HTR-8/SVneo (cell line): Measurements from ENCODE around the gene MISP.

Source experiments
- DNase-seq: peaks from one replicate; pipeline ENCODE4 v3.0.0; 2011; ENCODE audit warnings: low spot score, mixed read lengths; ENCODE audit not compliant: insufficient read length
- FAIRE-seq: peaks from 2 replicates; lab custom pipeline; 2011; peaks lifted over from hg19 to GRCh38; lab: Jason Lieb, UNC

MISP gene

DNA sequence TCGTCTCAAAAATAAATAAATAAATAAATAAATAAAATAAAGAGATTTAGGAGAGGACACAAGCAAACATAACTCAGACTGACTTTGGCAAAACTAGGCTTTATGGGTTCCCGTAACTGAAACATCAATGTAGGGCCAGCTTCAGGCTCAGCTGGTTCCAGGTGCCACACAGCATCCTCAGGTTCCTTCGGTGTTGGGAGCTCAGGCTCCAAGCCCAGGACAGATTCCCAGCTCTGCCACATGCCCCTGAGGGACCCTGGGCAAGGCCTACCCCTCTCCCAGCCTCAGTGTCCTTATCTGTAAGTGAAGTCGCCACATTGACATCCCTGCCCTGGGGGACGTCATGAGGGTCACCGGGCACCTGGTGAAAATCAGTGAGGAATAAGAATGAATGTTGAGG, 18.7 kb downstream of the MISP start:
- FAIRE-seq, result no peak
- DNase-seq, result no peak

DNA sequence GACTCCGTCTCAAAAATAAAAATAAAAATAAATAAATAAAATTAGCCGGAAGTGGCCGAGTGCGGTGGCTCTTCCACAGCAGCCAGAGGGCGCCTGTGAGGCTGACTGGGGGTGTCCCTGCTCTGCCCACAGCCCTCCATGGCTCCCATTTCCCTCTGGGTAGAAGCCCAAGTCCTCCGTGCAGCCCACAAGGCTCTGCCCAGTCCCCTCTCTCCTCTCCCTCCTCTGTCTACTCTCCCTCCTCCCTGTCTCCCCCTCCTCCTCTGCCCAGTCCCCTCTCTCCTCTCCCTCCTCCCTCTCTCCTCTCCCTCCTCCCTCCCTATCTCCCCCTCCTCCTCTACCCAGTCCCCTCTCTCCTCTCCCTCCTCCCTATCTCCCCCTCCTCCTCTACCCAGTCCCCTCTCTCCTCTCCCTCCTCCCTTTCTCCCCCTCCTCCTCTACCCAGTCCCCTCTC, 20.4 kb downstream of the MISP start:
- DNase-seq, result no peak
- no peak for FAIRE-seq

DNA sequence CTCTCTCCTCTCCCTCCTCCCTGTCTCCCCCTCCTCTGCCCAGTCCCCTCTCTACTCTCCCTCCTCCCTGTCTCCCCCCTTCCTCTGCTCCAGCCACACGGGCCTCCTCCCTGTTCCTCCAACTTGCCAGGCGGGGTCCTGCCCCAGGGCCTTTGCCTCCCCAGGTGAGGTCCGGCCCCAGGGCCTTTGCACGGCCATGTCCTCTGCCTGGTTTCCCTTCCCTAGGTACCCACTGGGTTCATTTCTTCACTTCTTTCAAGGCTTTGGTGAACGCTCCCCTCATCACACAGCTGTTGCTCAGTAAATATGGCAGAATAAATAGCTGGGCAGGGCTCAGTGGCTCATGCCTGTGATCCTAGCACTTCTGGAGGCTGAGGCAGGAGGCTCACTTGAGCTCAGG, 21.2 kb downstream of the MISP start:
- no peak for DNase-seq
- no peak for FAIRE-seq

DNA sequence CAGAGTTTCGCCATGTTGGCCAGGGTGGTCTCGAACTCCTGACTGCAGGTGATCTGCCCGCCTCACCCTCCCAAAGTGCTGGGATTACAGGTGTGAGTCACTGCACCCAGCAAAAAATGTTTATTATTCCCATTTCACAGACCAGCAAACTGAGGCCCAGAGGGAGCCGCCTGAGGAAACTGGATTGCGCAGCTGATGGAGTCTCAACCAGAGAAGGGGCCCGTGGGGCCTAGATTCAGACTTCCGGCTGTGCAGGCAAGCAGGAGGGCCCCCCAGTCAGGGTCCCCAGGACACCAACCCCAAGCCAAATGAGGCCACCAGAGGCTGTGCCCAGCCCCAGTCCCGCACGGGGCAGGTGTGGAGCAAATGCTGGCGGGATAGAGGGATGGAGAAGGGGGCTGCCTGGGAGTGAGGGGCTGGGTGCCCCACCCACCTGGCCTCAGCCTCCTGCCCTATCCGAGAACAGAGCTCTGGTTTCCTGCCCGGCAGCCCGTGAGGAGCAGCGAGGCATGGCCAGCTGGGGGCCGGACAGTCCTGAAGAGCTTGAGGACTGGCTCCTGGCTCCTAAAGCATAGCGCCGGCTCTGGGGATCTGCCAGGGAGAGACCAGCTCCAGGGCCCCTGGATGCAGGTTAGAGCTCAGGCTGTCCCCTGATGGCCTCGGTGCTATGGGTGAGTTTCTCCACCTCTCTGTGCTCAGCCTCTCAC, 22.0 kb downstream of the MISP start:
- DNase-seq (no peak), FAIRE-seq (no peak)

DNA sequence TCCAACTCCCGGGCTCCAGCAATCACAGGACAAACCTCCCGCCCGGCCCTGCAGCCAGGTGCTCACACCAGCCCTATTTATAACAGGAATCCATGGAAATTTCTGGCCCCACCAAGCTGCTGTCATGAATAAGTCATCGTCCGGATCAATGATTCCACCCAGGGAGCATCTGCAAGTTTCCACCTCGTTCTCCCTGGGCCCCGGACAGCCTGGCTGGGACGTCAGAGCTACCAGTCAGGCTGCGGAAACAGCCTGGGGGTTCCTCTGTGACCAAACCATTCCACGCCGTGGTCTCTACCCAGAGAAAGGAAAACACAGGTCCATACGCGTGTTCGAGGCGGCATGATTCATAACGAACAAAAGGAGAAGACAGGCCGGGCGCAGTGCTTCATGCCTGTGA, 25.6 kb downstream of the MISP start:
- DNase-seq, result no peak
- FAIRE-seq, result no peak

DNA sequence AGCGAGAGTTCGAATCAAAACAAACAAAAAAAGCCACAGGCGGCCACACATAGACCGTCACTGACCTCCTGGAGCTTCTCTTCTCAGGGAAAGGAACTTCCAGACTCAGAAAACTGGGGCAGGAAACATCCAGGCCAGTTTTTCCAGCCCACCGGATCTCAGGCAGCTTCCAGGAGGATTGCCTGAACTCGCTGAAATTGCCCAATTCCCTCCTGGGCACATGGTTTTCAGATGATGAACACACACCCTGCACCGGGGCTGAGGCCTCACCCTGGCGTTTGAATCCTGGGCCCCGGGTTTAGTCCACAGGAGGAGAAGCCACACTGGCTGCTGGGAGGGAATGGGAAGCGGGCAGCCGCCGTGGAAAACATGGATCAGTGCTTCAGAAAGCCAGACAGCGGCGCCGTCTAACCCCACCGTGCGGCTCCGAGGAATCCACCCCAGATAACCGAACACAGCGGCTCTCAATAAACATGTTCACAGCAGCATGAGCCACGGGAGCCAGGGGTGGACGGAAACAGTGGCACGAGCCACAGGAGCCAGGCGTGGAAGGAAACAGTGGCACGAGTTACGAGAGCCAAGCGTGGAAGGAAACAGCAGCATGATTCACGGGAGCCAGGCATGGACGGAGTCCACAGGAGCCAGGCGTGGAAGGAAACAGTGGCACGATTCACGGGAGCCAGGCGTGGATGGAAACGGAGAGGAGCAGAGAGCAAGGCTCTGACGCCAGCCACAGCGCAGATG, 28.2 kb downstream of the MISP start:
- no peak for FAIRE-seq
- DNase-seq, result peak; percentile 76

DNA sequence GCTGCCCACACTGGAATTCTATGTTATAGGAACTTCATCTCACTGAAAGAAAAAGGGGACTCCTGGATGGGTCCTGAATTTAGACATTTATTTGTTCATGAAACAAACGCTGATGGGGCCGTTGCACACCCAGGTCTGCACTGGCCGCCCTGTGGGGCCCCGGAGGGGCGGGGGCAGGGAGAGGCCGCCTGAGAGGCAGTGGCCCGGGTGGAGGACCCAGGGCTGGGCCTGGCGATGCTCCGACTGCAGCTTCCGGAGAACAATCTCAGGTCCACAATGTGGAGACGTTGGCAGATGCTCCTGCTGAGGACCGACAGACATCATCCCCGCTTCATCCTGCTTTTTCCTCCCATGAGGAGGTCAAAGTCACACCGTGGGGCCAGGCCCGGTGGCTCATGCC, 30.0 kb downstream of the MISP start:
- FAIRE-seq (no peak), DNase-seq (no peak)

DNA sequence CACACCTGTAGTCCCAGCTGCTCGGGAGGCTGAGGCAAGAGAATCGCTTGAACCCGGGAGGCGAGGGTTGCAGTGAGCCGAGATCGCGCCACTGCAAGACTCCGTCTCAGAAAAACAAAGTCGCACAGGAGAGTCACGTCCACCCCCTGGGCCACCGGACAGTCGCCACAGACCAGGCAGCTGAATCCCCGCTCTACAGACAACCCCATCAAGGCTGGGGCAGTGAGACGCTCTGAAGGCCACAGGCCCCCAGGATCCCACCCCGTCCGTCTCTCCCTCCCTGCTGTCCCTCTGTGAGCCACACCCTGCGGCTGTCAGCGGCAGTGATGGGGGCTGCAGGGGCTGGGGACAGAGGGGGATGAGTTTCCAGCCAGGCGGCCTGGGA, 30.9 kb downstream of the MISP start:
- DNase-seq (no peak), FAIRE-seq (no peak)

DNA sequence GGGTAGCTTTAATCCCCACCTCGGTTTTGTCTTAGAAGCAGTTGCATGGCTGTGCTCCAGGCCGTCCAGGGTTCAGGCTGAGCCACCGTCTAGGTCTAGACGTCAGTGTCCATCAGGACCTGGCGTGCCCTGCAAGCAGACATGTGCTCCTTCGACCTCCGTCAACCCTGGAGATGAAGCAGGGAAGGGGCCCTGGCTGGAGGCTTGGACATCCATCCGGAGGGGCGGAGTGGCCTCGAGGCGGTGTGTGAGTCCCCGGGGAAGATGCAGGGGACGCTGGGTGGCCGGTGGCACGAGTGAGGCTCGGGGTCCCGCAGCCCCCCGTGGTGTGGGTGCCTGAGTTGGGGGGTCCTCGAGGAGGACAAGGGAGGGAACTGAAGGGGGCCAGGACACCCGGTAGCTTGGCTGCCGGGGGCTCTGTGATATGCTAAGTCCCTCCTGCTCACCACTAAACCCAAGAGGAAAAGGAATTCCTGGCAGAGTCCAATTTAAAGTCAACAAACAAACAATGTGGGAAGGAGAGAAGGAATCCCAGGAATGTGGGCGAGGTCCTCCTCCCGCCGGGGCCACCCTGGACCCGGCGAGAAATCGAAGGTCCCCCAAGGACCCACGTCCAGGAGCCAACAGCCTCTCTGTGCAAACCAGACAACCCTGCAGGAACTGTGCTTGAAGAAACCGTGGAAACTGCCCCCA, 31.4 kb downstream of the MISP start:
- DNase-seq (peak; percentile 75), FAIRE-seq (peak; percentile 33)

DNA sequence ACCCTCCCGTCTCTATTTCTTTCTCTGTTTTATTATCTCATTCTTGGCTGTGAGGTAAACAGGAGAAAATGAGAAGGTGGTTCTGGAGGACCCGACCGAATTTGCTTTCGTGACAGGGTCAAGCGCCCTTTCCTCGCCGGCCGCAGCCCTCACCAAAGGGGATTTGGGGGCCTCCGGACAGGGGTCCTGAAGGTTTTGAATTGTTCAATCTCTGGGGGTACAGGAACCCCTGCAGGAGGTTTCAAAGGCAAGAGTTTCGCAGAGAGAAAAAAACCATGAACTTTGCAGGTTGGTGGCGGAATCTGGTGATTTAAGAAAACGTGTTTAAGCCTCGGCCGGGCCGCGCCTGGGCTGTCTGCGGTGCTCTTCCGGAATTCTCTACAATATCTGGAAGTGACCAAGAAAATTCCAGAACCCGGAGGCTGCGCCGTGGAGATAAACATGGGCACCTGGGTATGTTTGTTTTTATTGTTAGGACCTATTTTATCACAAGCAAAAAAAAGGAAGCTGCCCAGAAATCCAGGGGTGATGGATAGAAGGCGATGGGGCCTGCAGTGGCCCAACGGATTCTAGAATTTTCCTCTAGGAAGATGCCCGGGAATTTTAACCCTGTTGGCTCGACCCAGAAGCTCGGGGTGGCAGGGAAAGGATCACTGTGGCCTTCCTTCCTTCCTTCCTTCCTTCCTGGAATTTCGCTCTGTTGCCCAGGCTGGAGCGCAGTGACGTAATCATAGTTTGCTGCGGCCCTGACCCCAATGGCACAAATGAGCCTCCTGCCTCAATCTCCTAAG, 32.2 kb downstream of the MISP start:
- DNase-seq (no peak), FAIRE-seq (no peak)

DNA sequence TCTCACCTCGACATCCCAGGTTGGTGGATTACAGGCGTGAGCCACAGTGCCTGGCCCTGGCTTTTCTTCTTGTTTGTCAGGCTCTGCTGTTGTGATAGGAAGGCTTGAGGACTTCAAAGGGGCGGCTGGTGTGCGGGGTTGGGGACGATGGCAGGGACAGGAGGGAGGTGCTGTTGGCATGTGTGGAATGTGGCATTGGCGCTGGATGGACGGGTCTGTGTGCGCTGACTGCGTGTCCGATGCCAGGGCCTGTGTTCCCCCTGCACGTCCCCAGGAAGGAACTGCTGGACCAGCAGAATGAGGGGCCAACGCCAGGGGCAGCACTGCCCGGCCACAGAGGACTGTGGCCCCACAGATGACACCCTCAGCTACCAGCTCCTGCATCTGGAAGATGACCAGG, 33.6 kb downstream of the MISP start:
- no peak for FAIRE-seq
- no peak for DNase-seq

DNA sequence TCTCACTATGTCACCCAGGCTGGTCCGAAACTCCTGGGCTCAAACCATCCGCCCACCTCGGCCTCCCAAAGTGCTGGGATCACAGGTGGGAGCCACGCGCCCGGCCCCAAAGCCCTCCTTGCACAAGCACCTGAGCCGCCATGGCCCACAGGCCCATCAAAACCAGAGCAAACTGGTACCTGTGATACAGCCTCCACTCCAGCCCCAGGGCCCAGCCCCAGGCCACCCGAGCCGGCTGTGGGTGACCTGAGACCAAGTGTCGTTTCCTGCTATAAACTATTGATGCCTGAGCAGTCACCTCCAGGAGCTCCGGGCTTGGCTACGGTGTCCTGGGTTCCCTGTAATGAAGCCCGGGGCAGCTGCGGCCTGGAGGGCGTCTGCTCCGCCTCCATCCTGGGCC, 36.6 kb downstream of the MISP start:
- FAIRE-seq (no peak), DNase-seq (no peak)

DNA sequence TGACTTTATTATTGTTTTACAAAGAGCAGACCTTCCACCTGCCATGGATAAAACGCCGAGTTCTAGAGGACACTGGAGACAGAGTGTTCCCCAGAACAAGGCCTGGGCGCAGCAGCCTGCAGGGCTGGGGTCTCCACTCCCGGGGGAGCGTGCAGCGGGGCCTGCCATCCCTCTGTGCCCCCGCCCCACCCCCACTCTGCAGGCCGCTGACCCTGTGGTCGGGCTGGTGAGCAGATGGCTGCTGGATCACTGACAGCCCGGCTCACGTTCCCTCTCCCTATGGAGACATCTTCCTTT, 37.7 kb downstream of the MISP start:
- FAIRE-seq, result no peak
- DNase-seq, result no peak

DNA sequence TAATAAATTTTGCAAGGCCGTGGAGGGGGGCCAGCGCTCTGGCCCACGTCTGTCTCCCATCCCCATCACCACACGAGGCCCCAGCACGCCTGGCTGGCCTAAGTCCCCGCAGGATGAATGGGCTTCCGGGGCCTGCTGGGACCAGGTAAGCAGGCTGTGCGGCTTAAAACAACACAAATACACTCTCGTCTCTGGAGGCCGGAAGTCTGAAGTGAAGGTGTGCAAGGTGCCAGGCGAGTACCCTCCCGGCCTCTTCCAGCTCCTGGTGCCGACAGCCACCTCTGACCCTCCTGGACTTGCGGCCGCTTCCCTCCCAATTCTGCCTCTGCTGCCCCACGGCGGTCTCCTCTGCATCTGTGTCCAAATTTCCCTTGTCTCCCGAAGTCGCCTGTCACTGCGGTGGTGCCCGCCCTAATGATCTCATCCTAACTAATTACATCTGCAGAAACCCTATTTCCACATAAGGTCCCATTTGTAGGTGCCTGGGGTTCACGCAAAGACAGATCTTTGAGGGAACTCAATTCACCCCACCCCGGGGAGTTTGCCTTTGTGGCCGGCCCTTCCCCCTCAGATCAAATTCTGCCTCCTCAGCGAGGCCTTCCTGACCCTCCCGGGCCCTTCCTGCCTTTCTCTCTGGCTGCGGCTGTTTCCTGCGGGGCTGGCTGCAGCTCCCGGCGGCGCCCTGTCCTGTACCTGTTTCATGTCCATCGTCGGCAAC, 38.2 kb downstream of the MISP start:
- FAIRE-seq, result no peak
- DNase-seq, result no peak

DNA sequence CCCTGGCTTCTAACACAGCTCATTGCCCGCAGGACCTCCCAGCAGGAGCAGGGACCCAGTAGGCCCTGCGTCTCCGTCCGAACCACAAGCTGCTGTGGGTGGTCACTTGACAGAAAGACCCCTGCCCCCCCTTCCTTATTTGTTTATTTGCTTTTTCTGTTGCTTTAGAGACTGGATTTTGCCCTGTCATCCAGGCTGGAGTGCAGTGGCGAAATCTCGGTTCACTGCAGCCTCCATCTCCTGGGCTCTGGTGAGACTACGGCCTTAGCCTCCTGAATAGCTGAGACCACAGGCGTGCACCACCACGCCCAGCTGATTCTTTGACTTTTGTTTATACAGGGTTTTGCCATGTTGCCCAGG, 38.8 kb downstream of the MISP start:
- DNase-seq (no peak), FAIRE-seq (no peak)

DNA sequence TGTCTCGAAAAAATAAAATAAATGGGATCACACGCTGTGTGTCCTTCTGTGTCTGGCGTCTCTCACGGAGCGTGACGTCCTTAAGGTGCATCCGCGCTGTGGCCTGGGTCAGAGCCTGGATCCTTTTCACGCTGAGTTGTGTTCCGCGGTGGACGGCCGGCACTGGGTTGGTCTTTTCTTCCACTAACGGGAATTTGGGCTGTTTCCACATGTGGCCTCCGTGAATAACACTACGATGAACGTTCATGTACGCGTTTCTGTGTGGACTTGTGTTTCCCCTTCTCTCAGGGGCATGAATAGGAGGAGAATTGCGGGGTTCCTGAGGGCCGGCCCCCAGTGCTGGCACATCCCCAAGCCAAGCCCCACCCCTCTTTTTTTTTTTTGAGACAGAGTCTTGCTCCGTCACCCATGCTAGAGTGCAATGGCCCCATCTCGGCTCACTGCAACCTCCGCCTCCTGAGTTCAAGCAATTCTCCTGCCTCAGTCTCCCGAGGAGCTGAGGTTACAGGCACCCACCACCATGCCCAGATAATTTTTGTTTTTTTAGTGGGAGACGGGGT, 40.2 kb downstream of the MISP start:
- no peak for DNase-seq
- no peak for FAIRE-seq

DNA sequence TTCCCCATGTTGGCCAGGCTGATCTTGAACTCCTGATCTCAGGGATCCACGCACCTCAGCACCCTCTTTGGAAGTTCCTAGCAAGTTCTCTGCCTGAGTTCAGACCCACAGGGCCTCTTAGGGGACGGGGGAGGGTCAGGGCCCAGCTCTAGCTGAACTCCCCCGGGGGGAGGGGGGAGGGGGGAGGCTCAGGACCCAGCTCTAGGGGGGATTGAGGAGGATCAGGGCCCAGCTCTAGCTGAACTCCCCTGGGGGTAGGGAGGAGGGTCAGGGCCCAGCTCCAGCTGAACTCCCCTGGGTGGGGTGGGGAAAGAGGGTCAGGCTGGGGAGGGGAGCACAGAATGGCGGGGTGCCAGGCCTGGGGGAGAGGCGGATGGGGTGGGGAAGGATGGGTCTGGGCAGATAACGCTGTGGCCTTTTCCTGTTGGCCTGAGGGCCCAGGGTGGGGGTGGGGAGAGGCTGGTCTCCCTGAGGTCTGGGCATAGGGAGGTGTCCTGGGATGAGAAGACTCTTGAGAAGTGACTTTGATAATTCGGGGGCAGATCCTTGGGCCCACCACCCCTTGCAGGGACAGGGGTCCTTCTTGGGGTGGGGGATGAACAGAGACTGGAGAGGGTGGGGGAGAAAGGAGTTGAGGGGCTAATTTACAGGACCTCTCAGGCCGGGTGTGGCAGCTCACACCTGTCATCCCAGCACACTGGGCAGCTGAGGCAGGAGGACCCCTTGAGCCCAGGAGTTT, 40.8 kb downstream of the MISP start:
- no peak for FAIRE-seq
- no peak for DNase-seq

DNA sequence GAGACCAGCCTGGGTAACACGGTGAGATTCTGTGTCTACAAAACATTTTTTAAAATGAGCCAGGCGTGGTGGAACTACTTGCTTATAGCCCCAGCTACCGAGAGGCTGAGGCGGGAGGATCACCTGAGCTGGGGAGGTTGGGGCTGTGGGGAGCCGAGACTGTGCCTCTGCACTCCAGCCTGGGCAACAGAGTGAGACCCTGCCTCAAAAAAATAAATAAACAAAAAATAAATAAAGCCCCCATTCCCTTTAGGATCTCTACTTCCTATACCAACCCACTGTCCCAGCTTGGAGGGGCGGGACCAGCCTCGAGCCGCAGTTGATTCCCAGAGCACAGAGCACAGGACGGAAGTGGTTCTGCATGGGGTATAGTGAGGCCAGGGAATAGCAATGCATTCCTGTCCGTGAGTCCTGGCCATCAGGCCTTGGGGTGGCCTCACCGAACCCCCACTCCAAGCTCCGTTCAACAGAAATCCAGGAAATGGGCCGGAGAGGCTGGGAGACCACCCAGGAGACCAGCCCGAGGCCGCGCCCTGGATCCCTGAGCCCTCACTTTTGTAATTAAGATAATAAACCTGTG, 41.5 kb downstream of the MISP start:
- no peak for FAIRE-seq

DNA sequence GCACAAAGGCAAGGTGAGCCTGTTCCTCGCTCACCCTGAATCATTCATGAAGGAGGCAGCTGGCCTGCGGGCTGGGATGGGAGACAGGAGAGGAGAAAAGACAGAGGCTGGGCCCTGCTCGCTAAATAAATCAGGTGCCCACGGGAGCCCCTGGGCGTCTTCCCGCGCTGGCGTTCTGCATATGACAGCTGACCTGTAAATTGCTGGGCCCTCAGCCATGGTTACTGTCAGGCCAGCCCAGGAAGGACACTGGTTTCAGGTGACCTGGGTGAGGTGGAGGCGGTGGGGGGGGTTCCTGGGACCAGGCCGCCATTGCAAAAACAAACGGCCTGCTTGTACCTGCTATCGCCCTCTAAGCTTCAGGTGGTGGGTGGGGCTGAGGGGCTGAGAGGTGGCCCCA, 42.9 kb downstream of the MISP start:
- FAIRE-seq, result no peak

More for the DNA sequence above, 41.5 kb downstream of the MISP start:
- DNase-seq, result no peak

More for the DNA sequence above, 42.9 kb downstream of the MISP start:
- no peak for DNase-seq
